ENCODE measurements around the gene MTCL1.

GRCh38 chr18:8797206-8797605 is 91.8 kb downstream of the MTCL1 start:
- TF ChIP-seq ZFX (IDR thresholded peaks at IDR 0.05): no peak
- no peak for TF ChIP-seq REST (IDR thresholded peaks at IDR 0.05; ENCODE audit: low read depth)
- no peak for TF ChIP-seq POLR2A (IDR thresholded peaks at IDR 0.05; ENCODE audit: borderline replicate concordance, extremely low read depth, insufficient read depth, insufficient read length)
- no peak for TF ChIP-seq CTCF (IDR thresholded peaks at IDR 0.05 in 2 of 3, conservative IDR thresholded peaks at IDR 0.05 in 1 of 3; ENCODE audit: borderline replicate concordance in 1 of 3, insufficient read depth in 1 of 3, low read depth in 2 of 3, low read length in 2 of 3)
- TF ChIP-seq POLR2AphosphoS5 (IDR thresholded peaks at IDR 0.05; ENCODE audit: low read depth, low read length): no peak
- no peak for TF ChIP-seq EGR1 (IDR thresholded peaks at IDR 0.05; ENCODE audit: low read depth)
- TF ChIP-seq ELF1 (IDR thresholded peaks at IDR 0.05; ENCODE audit: borderline replicate concordance, low read depth): no peak
- no peak for TF ChIP-seq ZBTB33 (IDR thresholded peaks at IDR 0.05; ENCODE audit: extremely low read depth, insufficient replicate concordance, low read length)
- no peak for TF ChIP-seq TCF7L2 (IDR thresholded peaks at IDR 0.05; ENCODE audit: borderline replicate concordance, extremely low read depth, insufficient read depth, insufficient read length)
- TF ChIP-seq EZH2 (IDR thresholded peaks at IDR 0.05): no peak

Measured in HCT116 (cell line).